HepG2 (cell line): ENCODE data around the gene HDAC5. TPM values are rescaled to one million over a fixed set of nuclear protein-coding genes. Genes with fewer than 3 reads are reported as not detected.

Source experiments
- ATAC-seq: fragments of 200-7000 bp; cut with Tn5 transposase; 3 replicates; pipeline ENCODE4 v1.9.1; 2020; ENCODE audit warnings: mild to moderate bottlenecking, moderate library complexity
- BruUV-seq: library from RNA; stranded (reverse); fragments of 400-500 nt; replicated peaks from 2 replicates; lab custom pipeline; 2021; lab: Mats Ljungman, UMichigan
- CTCF ChIA-PET: fragments of 300-600 bp; formaldehyde crosslinking; extraction: SDS; loops from one replicate; lab custom pipeline; 2021; ENCODE audit warnings: low total read pairs, inconsistent platforms, low intra/inter-chr PET ratio; lab: Yijun Ruan, JAX
- POLR2A ChIA-PET: fragments of 350-600 bp; sonication (Branson Sonifier 250); formaldehyde crosslinking; loops from one replicate; lab custom pipeline; 2020; ENCODE audit warnings: antibody characterized with exemption, inconsistent platforms; lab: Yijun Ruan, JAX
- DNase-seq: peaks from one replicate; pipeline ENCODE4 v3.0.0-alpha.2; 2015; ENCODE audit warnings: low spot score
- FAIRE-seq: peaks from 3 replicates; lab custom pipeline; 2011; peaks lifted over from hg19 to GRCh38; lab: Jason Lieb, UNC
- H2AFZ ChIP-seq: one replicate; pipeline ENCODE4 v1.6.1; 2011; ENCODE audit warnings: low read length, inconsistent platforms
- H3K27ac ChIP-seq: fragments of 300-600 bp; 3 replicates; pipeline ENCODE4 v1.8.0; 2011; ENCODE audit warnings: mixed run types, mild to moderate bottlenecking, mixed read lengths, low read length, inconsistent platforms; ENCODE audit not compliant: insufficient read depth; ENCODE audit errors: extremely low read length
- H3K27me3 ChIP-seq, 2 experiments: fragments of 200-600 bp in 1 of 2; 2 replicates in 1 of 2; 3 replicates in 1 of 2; pipeline versions ENCODE4 v1.6.0 to v1.8.0; 2011; ENCODE audit warnings: low read length in 2 of 2, mild to moderate bottlenecking in 2 of 2, moderate library complexity in 2 of 2, inconsistent platforms in 1 of 2; ENCODE audit not compliant: insufficient read depth in 2 of 2, control insufficient read depth in 1 of 2
- H3K36me3 ChIP-seq, 2 experiments: fragments of 200-600 bp in 1 of 2; replicated peaks in 1 of 2; 2 replicates in 1 of 2; 3 replicates in 1 of 2; pipeline versions ENCODE4 v1.5.1 to v1.8.0; 2011; ENCODE audit warnings: low read length in 2 of 2, inconsistent platforms in 1 of 2; ENCODE audit not compliant: insufficient read depth in 2 of 2, control insufficient read depth in 1 of 2
- H3K4me1 ChIP-seq: 2 replicates; pipeline ENCODE4 v1.5.1; 2012; ENCODE audit warnings: low read length, inconsistent platforms; ENCODE audit not compliant: insufficient read depth
- H3K4me2 ChIP-seq: 2 replicates; pipeline ENCODE4 v1.6.0; 2011; ENCODE audit warnings: low read depth, low read length, inconsistent platforms
- H3K4me3 ChIP-seq, 3 experiments: fragments of 200-600 bp in 1 of 3; sonication (generic), shearing (Covaris generic) in 1 of 3; replicated peaks in 1 of 3; 2 replicates each; pipeline ENCODE4 v1.5.1; 2011 to 2016; ENCODE audit warnings: low read length in 3 of 3, inconsistent platforms in 2 of 3, low read depth in 2 of 3, mild to moderate bottlenecking in 2 of 3, control low read depth in 1 of 3, mixed read lengths in 1 of 3; ENCODE audit not compliant: insufficient read depth in 1 of 3
- H3K79me2 ChIP-seq: one replicate; pipeline ENCODE4 v1.6.1; 2011; ENCODE audit warnings: low read length, inconsistent platforms; ENCODE audit not compliant: insufficient read depth
- H3K9ac ChIP-seq: 2 replicates; pipeline ENCODE4 v1.6.0; 2011; ENCODE audit warnings: mild to moderate bottlenecking, low read depth, low read length, inconsistent platforms; ENCODE audit not compliant: insufficient read depth
- H3K9me3 ChIP-seq: 2 replicates; pipeline ENCODE4 v1.5.1; 2012; ENCODE audit warnings: mild to moderate bottlenecking, low read length
- H4K20me1 ChIP-seq: 2 replicates; pipeline ENCODE4 v1.6.0; 2011; ENCODE audit warnings: inconsistent platforms, mild to moderate bottlenecking, low read length, moderate library complexity; ENCODE audit not compliant: insufficient read depth
- ADNP ChIP-seq: sonication (generic); formaldehyde crosslinking; IDR thresholded peaks from 2 replicates; pipeline ENCODE4 v1.4.0; 2020; ENCODE audit warnings: missing genetic modification reagents
- EHMT2 ChIP-seq: fragments of 200-600 bp; sonication (generic); IDR thresholded peaks from 2 replicates; pipeline ENCODE4 v1.7.0; 2017; ENCODE audit warnings: antibody characterized with exemption, low read depth, low read length, borderline replicate concordance
- ETV6 ChIP-seq: sonication (generic); formaldehyde crosslinking; conservative IDR thresholded peaks from 2 replicates; pipeline ENCODE4 v1.4.0; 2020; ENCODE audit warnings: missing genetic modification reagents
- SMC3 ChIP-seq: IDR thresholded peaks from 2 replicates; pipeline ENCODE4 v1.6.1; 2011; ENCODE audit warnings: low read length, improper control_type of control experiment
- SP1 ChIP-seq, 2 experiments: fragments of 450-650 bp in 1 of 2; sonication (generic) in 1 of 2; formaldehyde crosslinking in 1 of 2; IDR thresholded peaks; 2 replicates each; pipeline versions ENCODE4 v1.4.0 to v1.6.1; 2016 to 2020; ENCODE audit warnings: missing genetic modification reagents in 1 of 2
- ZNF34 ChIP-seq: sonication (generic); formaldehyde crosslinking; IDR thresholded peaks from 2 replicates; pipeline ENCODE4 v1.4.0; 2020; ENCODE audit warnings: mild to moderate bottlenecking, missing genetic modification reagents, borderline replicate concordance
- ZNF644 ChIP-seq: IDR thresholded peaks from 2 replicates; pipeline ENCODE4 v1.6.1; 2016; ENCODE audit warnings: low read depth
- WGBS: methylation state at CpG from one replicate; pipeline ENCODE4 v1.1.6; 2017; ENCODE audit warnings: low lambda C conversion rate; 5-methylcytosine and 5-hydroxymethylcytosine counted together
- in situ Hi-C: cut with HindIII; loops from 2 replicates; pipeline ENCODE4 v1.10.0; 2017; ENCODE audit warnings: low pct_unique_long_range_greater_than_20kb; ENCODE audit not compliant: extremely low pct_ligation_motif_present
- intact Hi-C: fragments of 100-400 bp; cut with micrococcal nuclease; formaldehyde crosslinking; loops from one replicate; pipeline ENCODE4 v1.10.0; 2022; ENCODE audit not compliant: unreplicated experiment
- polyA plus RNA-seq, 8 experiments: library from polyadenylated mRNA; depleted of rRNA in 3 of 8; stranded (reverse) in 7 of 8; unstranded in 1 of 8; fragments of >200 nt; fragmentation: Illumina TruSeq in 4 of 8; extraction: Trizol in 4 of 8; gene quantifications; 2 replicates each; pipeline versions ENCODE4 v1.2.1 to v1.2.3, GENCODE V29; 2011 to 2016; ENCODE audit warnings: low read depth in 4 of 8, missing spikeins in 1 of 8, mixed read lengths in 1 of 8; ENCODE audit not compliant: insufficient read depth in 1 of 8
- total RNA-seq, 5 experiments: library from RNA; depleted of rRNA; stranded (reverse); fragments of >200 nt; fragmentation: Illumina TruSeq; extraction: Trizol; gene quantifications; 2 replicates each; pipeline ENCODE4 v1.2.3, GENCODE V29; 2016; ENCODE audit warnings: low read depth in 1 of 5
- TF ChIP-seq, protein P1 (sequence below): sonication (generic); formaldehyde crosslinking; IDR thresholded peaks from 2 replicates; pipeline ENCODE4 v1.5.1; 2020; ENCODE audit warnings: mild to moderate bottlenecking, missing genetic modification reagents, borderline replicate concordance
- TF ChIP-seq, protein P2 (sequence below): sonication (generic); formaldehyde crosslinking; IDR thresholded peaks from 2 replicates; pipeline ENCODE4 v1.4.0; 2020; ENCODE audit warnings: missing genetic modification reagents

The HDAC5 gene
- total and polyA plus RNA-seq, 2 of the 13 experiments (the other 11 are each of a cell fraction or from before 2014, with no cell fraction given), result 46.4 to 85.4 TPM

DNA sequence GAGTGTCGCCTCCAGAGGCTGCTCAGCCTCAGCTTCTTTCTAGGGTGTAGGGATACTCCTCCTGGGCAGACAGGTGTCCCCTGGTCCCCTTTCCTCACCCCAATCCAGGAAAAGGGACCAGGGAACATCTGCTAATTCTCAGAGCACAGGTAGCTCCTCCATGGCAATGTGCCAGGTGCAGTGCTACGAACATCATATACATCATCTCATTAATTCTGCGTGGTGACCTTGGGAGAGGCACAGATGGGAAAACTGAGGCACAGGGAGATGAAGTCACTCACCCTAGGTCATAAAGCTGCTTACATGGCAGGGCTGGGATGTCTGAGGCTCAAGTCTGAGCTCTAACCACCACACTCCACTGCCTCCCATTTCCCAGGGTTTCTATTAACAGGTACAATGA, 11.7 kb downstream of the HDAC5 start (continued):
- TF ChIP-seq, protein P1, sequence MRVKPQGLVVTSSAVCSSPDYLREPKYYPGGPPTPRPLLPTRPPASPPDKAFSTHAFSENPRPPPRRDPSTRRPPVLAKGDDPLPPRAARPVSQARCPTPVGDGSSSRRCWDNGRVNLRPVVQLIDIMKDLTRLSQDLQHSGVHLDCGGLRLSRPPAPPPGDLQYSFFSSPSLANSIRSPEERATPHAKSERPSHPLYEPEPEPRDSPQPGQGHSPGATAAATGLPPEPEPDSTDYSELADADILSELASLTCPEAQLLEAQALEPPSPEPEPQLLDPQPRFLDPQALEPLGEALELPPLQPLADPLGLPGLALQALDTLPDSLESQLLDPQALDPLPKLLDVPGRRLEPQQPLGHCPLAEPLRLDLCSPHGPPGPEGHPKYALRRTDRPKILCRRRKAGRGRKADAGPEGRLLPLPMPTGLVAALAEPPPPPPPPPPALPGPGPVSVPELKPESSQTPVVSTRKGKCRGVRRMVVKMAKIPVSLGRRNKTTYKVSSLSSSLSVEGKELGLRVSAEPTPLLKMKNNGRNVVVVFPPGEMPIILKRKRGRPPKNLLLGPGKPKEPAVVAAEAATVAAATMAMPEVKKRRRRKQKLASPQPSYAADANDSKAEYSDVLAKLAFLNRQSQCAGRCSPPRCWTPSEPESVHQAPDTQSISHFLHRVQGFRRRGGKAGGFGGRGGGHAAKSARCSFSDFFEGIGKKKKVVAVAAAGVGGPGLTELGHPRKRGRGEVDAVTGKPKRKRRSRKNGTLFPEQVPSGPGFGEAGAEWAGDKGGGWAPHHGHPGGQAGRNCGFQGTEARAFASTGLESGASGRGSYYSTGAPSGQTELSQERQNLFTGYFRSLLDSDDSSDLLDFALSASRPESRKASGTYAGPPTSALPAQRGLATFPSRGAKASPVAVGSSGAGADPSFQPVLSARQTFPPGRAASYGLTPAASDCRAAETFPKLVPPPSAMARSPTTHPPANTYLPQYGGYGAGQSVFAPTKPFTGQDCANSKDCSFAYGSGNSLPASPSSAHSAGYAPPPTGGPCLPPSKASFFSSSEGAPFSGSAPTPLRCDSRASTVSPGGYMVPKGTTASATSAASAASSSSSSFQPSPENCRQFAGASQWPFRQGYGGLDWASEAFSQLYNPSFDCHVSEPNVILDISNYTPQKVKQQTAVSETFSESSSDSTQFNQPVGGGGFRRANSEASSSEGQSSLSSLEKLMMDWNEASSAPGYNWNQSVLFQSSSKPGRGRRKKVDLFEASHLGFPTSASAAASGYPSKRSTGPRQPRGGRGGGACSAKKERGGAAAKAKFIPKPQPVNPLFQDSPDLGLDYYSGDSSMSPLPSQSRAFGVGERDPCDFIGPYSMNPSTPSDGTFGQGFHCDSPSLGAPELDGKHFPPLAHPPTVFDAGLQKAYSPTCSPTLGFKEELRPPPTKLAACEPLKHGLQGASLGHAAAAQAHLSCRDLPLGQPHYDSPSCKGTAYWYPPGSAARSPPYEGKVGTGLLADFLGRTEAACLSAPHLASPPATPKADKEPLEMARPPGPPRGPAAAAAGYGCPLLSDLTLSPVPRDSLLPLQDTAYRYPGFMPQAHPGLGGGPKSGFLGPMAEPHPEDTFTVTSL, result no peak
- 0 out of 2 replicates have a peak, but pooled peaks have one; percentile 16 for TF ChIP-seq ADNP (CRISPR knock-in tag)

DNA sequence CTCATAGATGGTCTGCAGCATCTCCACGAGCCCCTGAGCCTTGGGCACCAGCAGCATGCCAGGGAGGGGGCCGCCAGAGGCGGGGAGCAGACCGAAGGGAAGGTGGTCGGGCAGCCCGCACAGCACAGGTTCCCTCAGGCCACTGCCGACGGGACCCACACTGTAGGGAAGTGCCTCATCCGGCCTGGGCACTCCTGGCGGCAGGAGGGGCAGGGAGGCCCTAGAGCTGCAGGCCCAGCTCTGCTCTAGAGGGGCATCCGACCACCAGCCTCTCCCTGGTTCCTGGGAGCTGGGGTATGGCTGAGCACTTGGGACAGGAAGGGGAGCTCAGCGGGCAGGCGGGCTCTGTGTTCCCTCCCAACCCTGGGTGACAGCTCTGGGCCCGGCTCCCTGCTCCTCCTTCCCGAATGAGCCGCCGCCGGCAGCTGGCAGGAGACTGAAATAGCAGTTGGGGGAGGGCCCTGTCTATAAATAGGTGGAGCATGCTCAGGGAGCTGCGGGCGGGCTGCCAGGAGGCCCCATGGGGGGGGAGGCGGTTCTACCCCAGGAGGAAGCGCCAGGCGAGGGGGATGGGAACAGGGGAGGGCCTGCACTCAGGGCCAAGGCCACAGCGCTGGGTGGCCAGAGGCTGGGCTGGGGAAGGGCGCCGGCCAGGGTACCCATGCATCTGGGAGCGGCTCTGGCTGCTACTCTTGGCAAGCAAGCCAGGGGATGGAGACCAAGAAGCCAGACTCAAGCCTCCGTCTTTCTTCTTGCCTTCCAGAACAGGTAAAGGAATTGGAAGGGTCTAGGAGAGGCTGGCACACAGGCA, 12.4 kb downstream of the HDAC5 start:
- peak overlapping the region; percentile 77 for H3K9ac ChIP-seq
- H3K27me3 ChIP-seq, result no peaks in the 10 kb centered on the region
- FAIRE-seq (peak; percentile 86), ATAC-seq (peak; percentile 76), DNase-seq (peak; percentile 96)
- H3K4me3 ChIP-seq, result peak overlapping the region; percentile 76 to 86 (median 85)
- ChIA-PET CTCF (interaction anchor here (1.3 kb wide), 1 partner anchor 27 kb away, joined by 4 read pairs; no protein-coding TSS in a partner anchor), POLR2A (interaction anchor here (0.6 to 6.2 kb wide), 18 partner anchors 9 to 235 kb away, joined by 3 to 83 read pairs (median 5); partner anchors contain the start of genes G6PC3, HDAC5, LSM12 and TMEM101)
- H4K20me1 ChIP-seq, result peaks cover 6% of the 10 kb centered on the region; the same call in 1 of the 2 replicates
- H3K4me1 ChIP-seq, result peaks cover 97% of the 10 kb centered on the region
- H2AFZ ChIP-seq, result no peak overlapping the region
- no peaks in the 10 kb centered on the region for H3K9me3 ChIP-seq
- H3K79me2 ChIP-seq, result peaks cover 40% of the 10 kb centered on the region
- 3% methylated on average over 8 of the region's 28 CpGs for WGBS
- BruUV-seq, result no TSS peak
- peak overlapping the region; percentile 88 for H3K27ac ChIP-seq
- H3K4me2 ChIP-seq, result peak overlapping the region; percentile 99
- in situ Hi-C loops, result no loop called here
- intact Hi-C loops, result loop anchor here (2.0 kb wide), 3 partner anchors 14 to 40 kb away; partner anchors contain the start of gene G6PC3
- peaks cover 0 to 1% of the 10 kb centered on the region in 2 experiments; a peak in 2 of 5 replicates for H3K36me3 ChIP-seq
- peak; percentile 43; the same call in 1 of the 2 replicates for TF ChIP-seq SMC3
- no peak for TF ChIP-seq SP1 (IDR thresholded peaks at IDR 0.05)
- peak; percentile 80 for TF ChIP-seq SP1 (CRISPR knock-in tag; IDR thresholded peaks at IDR 0.05)
- TF ChIP-seq EHMT2, result no peak
- TF ChIP-seq ETV6 (CRISPR knock-in tag), result peak; percentile 95
- TF ChIP-seq ZNF34 (CRISPR knock-in tag), result peak; percentile 93; the same call in 1 of the 2 replicates
- TF ChIP-seq ZNF644, result no peak
- TF ChIP-seq, protein P2, sequence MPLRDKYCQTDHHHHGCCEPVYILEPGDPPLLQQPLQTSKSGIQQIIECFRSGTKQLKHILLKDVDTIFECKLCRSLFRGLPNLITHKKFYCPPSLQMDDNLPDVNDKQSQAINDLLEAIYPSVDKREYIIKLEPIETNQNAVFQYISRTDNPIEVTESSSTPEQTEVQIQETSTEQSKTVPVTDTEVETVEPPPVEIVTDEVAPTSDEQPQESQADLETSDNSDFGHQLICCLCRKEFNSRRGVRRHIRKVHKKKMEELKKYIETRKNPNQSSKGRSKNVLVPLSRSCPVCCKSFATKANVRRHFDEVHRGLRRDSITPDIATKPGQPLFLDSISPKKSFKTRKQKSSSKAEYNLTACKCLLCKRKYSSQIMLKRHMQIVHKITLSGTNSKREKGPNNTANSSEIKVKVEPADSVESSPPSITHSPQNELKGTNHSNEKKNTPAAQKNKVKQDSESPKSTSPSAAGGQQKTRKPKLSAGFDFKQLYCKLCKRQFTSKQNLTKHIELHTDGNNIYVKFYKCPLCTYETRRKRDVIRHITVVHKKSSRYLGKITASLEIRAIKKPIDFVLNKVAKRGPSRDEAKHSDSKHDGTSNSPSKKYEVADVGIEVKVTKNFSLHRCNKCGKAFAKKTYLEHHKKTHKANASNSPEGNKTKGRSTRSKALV (CRISPR knock-in tag), result peak; percentile 50; the same call in 1 of the 2 replicates
